Skeletal muscle tissue (tissue), 4 donors: Measurements from ENCODE around the gene C10orf67. TPM values are rescaled to one million over a fixed set of nuclear protein-coding genes. Genes with fewer than 3 reads are reported as not detected.
"Not testable (repeated sequence)": the region's sequence is repeated elsewhere in the genome, so short reads cannot be mapped to it uniquely, and the experiment has no call there.

Experiments
- H3K27ac ChIP-seq: one replicate; pipeline ENCODE4 v1.7.0; 2013; ENCODE audit warnings: mild to moderate bottlenecking, low read depth, low read length, inconsistent platforms
- H3K27me3 ChIP-seq, 3 donors: one replicate each; pipeline ENCODE4 v1.7.0; 2013; ENCODE audit warnings: low read length in 3 of 3; ENCODE audit not compliant: control insufficient read depth in 3 of 3, insufficient read depth in 3 of 3
- H3K36me3 ChIP-seq, 3 donors: one replicate each; pipeline ENCODE4 v1.7.0; 2013; ENCODE audit warnings: low read length in 3 of 3; ENCODE audit not compliant: control insufficient read depth in 3 of 3, insufficient read depth in 3 of 3
- H3K4me1 ChIP-seq, 3 donors: one replicate each; pipeline ENCODE4 v1.7.0; 2013; ENCODE audit warnings: low read length in 3 of 3, mild to moderate bottlenecking in 3 of 3; ENCODE audit not compliant: control insufficient read depth in 3 of 3, insufficient read depth in 3 of 3
- H3K4me3 ChIP-seq, 3 donors: one replicate each; pipeline ENCODE4 v1.7.0; 2013; ENCODE audit warnings: low read length in 3 of 3
- H3K9ac ChIP-seq, 3 donors: one replicate each; pipeline ENCODE4 v1.7.0; 2013; ENCODE audit warnings: low read length in 3 of 3, mild to moderate bottlenecking in 3 of 3, moderate library complexity in 2 of 3, low read depth in 1 of 3
- H3K9me3 ChIP-seq, 3 donors: one replicate each; pipeline ENCODE4 v1.7.0; 2013; ENCODE audit warnings: low read length in 3 of 3; ENCODE audit not compliant: control insufficient read depth in 3 of 3
- total RNA-seq: library from RNA; depleted of rRNA; stranded (reverse); fragments of >200 nt; gene quantifications from one replicate; pipeline ENCODE4 v1.2.3, GENCODE V29; 2014
- donor health status: Osteomylitis.

Gene C10orf67
- total RNA-seq, 1 donor from 2014 or later = under 0.01 TPM

- no peak overlapping the region for H3K27ac ChIP-seq
- H3K9me3 ChIP-seq = no peaks in the 10 kb centered on the region
Observed at GRCh38 chr10:23253780-23254179, 90.8 kb downstream of the C10orf67 start.

GRCh38 chr10:23252859-23253258 is 91.7 kb downstream of the C10orf67 start:
- H3K27ac ChIP-seq, H3K36me3 ChIP-seq, H3K9ac ChIP-seq, H3K9me3 ChIP-seq, H3K27me3 ChIP-seq, H3K4me1 ChIP-seq, H3K4me3 ChIP-seq: not testable (repeated sequence)

More at GRCh38 chr10:23253780-23254179, 90.8 kb downstream of the C10orf67 start:
- H3K36me3 ChIP-seq = no peaks in the 10 kb centered on the region
- no peaks in the 10 kb centered on the region for H3K4me1 ChIP-seq
- H3K27me3 ChIP-seq = no peaks in the 10 kb centered on the region
- H3K9ac ChIP-seq = no peak overlapping the region
- no peak overlapping the region for H3K4me3 ChIP-seq

- not testable (repeated sequence) for H3K4me1 ChIP-seq
Observed at GRCh38 chr10:23241779-23242178, 102.8 kb downstream of the C10orf67 start.

GRCh38 chr10:23238015-23238414 is 106.6 kb downstream of the C10orf67 start:
- H3K4me3 ChIP-seq = no peak overlapping the region
- no peaks in the 10 kb centered on the region for H3K27me3 ChIP-seq
- no peak overlapping the region for H3K27ac ChIP-seq
- no peaks in the 10 kb centered on the region for H3K9me3 ChIP-seq
- no peaks in the 10 kb centered on the region for H3K36me3 ChIP-seq
- no peaks in the 10 kb centered on the region for H3K4me1 ChIP-seq
- no peak overlapping the region for H3K9ac ChIP-seq

More at GRCh38 chr10:23241779-23242178, 102.8 kb downstream of the C10orf67 start:
- not testable (repeated sequence) for H3K27ac ChIP-seq, H3K9ac ChIP-seq, H3K4me3 ChIP-seq, H3K27me3 ChIP-seq, H3K36me3 ChIP-seq, H3K9me3 ChIP-seq

- H3K27ac ChIP-seq = no peak overlapping the region
- no peaks in the 10 kb centered on the region for H3K4me1 ChIP-seq
- H3K9ac ChIP-seq = no peak overlapping the region
Observed at GRCh38 chr10:23230582-23230981, 114.0 kb downstream of the C10orf67 start.

GRCh38 chr10:23217471-23217870 is 127.1 kb downstream of the C10orf67 start:
- no peak overlapping the region for H3K9ac ChIP-seq
- no peaks in the 10 kb centered on the region for H3K4me1 ChIP-seq
- H3K9me3 ChIP-seq = no peaks in the 10 kb centered on the region
- no peak overlapping the region for H3K27ac ChIP-seq
- H3K36me3 ChIP-seq = no peaks in the 10 kb centered on the region
- H3K27me3 ChIP-seq = no peaks in the 10 kb centered on the region
- no peak overlapping the region for H3K4me3 ChIP-seq

More at GRCh38 chr10:23230582-23230981, 114.0 kb downstream of the C10orf67 start:
- Histone ChIP-seq H3K4me3 (no peak overlapping the region), H3K9me3 (no peaks in the 10 kb centered on the region), H3K27me3 (no peaks in the 10 kb centered on the region), H3K36me3 (no peaks in the 10 kb centered on the region)

GRCh38 chr10:23205972-23206642 is 138.5 kb downstream of the C10orf67 start:
- Histone ChIP-seq H3K9ac (no peak overlapping the region), H3K27ac (no peak overlapping the region), H3K27me3 (peaks cover 8 to 34% (median 13%) of the 10 kb centered on the region in 3 donors), H3K9me3 (peaks cover 0 to 1% (median 0%) of the 10 kb centered on the region in 3 donors), H3K36me3 (no peaks in the 10 kb centered on the region), H3K4me1 (no peaks in the 10 kb centered on the region), H3K4me3 (no peak overlapping the region)

GRCh38 chr10:23204773-23205172 is 139.8 kb downstream of the C10orf67 start:
- Histone ChIP-seq H3K9me3 (no peaks in the 10 kb centered on the region), H3K27me3 (peaks cover 10 to 46% (median 15%) of the 10 kb centered on the region in 3 donors), H3K4me1 (no peaks in the 10 kb centered on the region)

GRCh38 chr10:23203369-23204325 is 140.9 kb downstream of the C10orf67 start:
- Histone ChIP-seq H3K27ac (no peak overlapping the region), H3K4me1 (peaks cover 0 to 2% (median 0%) of the 10 kb centered on the region in 3 donors), H3K36me3 (no peaks in the 10 kb centered on the region), H3K27me3 (peaks cover 21 to 55% (median 24%) of the 10 kb centered on the region in 3 donors), H3K9ac (no peak overlapping the region), H3K9me3 (no peaks in the 10 kb centered on the region), H3K4me3 (no peak overlapping the region)

More at GRCh38 chr10:23204773-23205172, 139.8 kb downstream of the C10orf67 start:
- Histone ChIP-seq H3K36me3 (no peaks in the 10 kb centered on the region), H3K27ac (no peak overlapping the region), H3K4me3 (no peak overlapping the region), H3K9ac (no peak overlapping the region)

GRCh38 chr10:23202779-23203178 is 141.8 kb downstream of the C10orf67 start:
- no peak overlapping the region for H3K27ac ChIP-seq
- peaks cover 0 to 2% (median 0%) of the 10 kb centered on the region in 3 donors for H3K4me1 ChIP-seq
- H3K4me3 ChIP-seq = no peak overlapping the region
- H3K9ac ChIP-seq = no peak overlapping the region
- no peaks in the 10 kb centered on the region for H3K9me3 ChIP-seq
- peaks cover 21 to 58% (median 31%) of the 10 kb centered on the region in 3 donors for H3K27me3 ChIP-seq
- no peaks in the 10 kb centered on the region for H3K36me3 ChIP-seq
